ENCODE results near the gene PIAS2.

Gene PIAS2

DNA sequence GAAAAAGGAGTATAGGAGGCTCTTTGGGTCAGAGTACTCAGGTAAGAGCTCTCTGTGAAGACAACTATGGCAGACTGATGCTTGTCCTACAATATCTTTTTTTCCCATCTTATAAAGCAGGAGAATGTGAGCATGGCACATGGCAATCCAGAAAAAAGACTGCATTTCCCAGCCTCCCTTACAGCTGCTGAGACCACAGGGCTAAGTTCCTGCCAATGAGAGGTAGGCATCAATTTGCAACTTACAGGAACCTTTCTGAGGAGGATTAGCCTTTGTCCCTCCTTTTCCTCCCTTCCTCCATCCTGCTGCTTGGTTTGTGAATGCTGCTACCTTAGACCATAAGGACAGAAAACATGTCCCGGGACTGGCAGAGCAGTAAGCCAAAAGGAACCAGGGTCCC lies 122.7 kb downstream of the PIAS2 start:
- TF ChIP-seq ZBTB7A (IDR thresholded peaks at IDR 0.05; ENCODE audit: low read depth) = no peak
- TF ChIP-seq, protein P1, sequence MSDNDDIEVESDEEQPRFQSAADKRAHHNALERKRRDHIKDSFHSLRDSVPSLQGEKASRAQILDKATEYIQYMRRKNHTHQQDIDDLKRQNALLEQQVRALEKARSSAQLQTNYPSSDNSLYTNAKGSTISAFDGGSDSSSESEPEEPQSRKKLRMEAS (IDR thresholded peaks at IDR 0.05) = no peak

DNA sequence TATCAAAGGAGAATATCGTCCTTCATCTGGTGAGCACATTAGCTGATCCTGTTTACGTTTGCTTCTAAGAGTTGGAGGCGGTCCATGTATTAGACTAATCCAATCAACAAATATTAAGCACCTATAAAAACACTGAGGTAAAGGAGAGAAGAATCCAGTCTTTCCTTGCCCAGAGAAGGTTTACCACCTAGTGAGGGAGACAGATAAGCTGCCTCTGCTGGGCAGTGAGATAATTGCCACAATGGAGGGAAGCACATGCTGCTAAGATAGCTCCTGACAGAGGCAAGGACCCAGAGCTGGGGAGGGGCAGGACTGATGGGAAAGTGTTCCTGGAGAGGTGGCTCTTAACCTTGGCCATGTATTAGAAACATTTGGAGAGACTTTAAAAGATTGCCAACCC lies 123.7 kb downstream of the PIAS2 start:
- TF ChIP-seq TAF1 (IDR thresholded peaks at IDR 0.05; ENCODE audit: low read depth) (no peak), REST (IDR thresholded peaks at IDR 0.05; ENCODE audit: low read depth) (no peak), RAD21 (IDR thresholded peaks at IDR 0.05; ENCODE audit: low read depth) (no peak), EGR1 (IDR thresholded peaks at IDR 0.05) (no peak), CEBPB (IDR thresholded peaks at IDR 0.05) (no peak), ZBTB7A (IDR thresholded peaks at IDR 0.05; ENCODE audit: low read depth) (no peak), CREB1 (IDR thresholded peaks at IDR 0.05; ENCODE audit: low read depth) (no peak)
- TF ChIP-seq, protein P1 (IDR thresholded peaks at IDR 0.05) = no peak
- TF ChIP-seq, protein P2, sequence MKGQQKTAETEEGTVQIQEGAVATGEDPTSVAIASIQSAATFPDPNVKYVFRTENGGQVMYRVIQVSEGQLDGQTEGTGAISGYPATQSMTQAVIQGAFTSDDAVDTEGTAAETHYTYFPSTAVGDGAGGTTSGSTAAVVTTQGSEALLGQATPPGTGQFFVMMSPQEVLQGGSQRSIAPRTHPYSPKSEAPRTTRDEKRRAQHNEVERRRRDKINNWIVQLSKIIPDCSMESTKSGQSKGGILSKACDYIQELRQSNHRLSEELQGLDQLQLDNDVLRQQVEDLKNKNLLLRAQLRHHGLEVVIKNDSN (IDR thresholded peaks at IDR 0.05) = no peak

- no peak for TF ChIP-seq RAD21 (IDR thresholded peaks at IDR 0.05; ENCODE audit: low read depth)
- no peak for TF ChIP-seq FOXM1 (IDR thresholded peaks at IDR 0.05; ENCODE audit: borderline replicate concordance, low read depth)
- TF ChIP-seq CREB1 (IDR thresholded peaks at IDR 0.05; ENCODE audit: low read depth) = no peak
- no peak for TF ChIP-seq YY1 (IDR thresholded peaks at IDR 0.05; ENCODE audit: low read depth)
- no peak for TF ChIP-seq NFIC (IDR thresholded peaks at IDR 0.05)
Observed at GRCh38 chr18:46789088-46789487, 128.2 kb downstream of the PIAS2 start.

DNA sequence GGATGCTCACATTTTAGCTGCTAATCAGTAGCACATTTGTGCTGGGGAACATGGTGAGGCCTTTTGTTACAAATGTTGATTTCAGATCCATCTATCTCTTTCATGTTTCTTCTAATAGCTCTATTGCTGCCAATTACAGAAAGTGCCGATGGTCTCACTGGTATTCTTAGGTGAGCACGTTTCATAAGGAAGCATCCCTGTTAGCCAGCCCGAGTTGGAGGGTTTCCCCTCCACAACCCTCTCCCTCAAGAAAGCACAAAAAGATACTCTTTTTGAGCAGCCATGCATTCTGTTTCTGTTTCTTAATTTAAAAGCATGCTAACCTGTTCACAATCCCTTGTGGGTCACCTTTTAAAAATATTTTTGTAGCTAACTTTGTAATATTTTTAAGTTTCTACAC lies 129.6 kb downstream of the PIAS2 start:
- TF ChIP-seq EGR1 (IDR thresholded peaks at IDR 0.05) = no peak
- TF ChIP-seq TCF12 (IDR thresholded peaks at IDR 0.05; ENCODE audit: low read depth) = no peak
- TF ChIP-seq FOXM1 (IDR thresholded peaks at IDR 0.05; ENCODE audit: borderline replicate concordance, low read depth) = no peak
- no peak for TF ChIP-seq REST (IDR thresholded peaks at IDR 0.05; ENCODE audit: low read depth)
- no peak for TF ChIP-seq RAD21 (IDR thresholded peaks at IDR 0.05; ENCODE audit: low read depth)
- TF ChIP-seq TEAD4 (IDR thresholded peaks at IDR 0.05) = no peak
- TF ChIP-seq, protein P1 (IDR thresholded peaks at IDR 0.05) = no peak

DNA sequence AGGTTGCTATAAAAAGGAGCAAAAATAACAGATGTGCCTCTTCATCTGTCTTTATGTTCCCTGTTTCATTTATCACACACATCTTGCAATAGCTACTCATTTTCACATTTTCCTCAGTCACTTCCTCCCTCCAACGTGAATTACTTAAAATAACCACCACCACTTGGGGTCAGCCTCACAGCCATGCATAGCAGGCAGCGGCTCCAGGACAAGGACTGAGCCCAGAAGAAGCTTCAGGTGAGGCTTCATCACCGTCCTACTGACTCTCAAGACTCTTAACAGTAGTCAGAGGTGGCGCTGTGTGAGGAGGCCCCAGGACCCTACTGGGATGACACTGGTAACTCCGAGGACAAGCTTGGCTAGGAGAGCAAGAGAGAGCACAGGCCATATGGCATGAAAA lies 144.9 kb downstream of the PIAS2 start:
- TF ChIP-seq, protein P1 (IDR thresholded peaks at IDR 0.05) = no peak
- TF ChIP-seq TEAD4 (IDR thresholded peaks at IDR 0.05) = no peak
- no peak for TF ChIP-seq REST (IDR thresholded peaks at IDR 0.05; ENCODE audit: low read depth)
- TF ChIP-seq NFIC (IDR thresholded peaks at IDR 0.05) = no peak
- TF ChIP-seq YY1 (IDR thresholded peaks at IDR 0.05; ENCODE audit: low read depth) = no peak
- TF ChIP-seq EP300 (IDR thresholded peaks at IDR 0.05; ENCODE audit: borderline replicate concordance) = no peak
- no peak for TF ChIP-seq TCF12 (IDR thresholded peaks at IDR 0.05; ENCODE audit: low read depth)
- no peak for TF ChIP-seq EGR1 (IDR thresholded peaks at IDR 0.05)

GRCh38 chr18:46771141-46771540 lies 146.2 kb downstream of the PIAS2 start:
- TF ChIP-seq YY1 (IDR thresholded peaks at IDR 0.05; ENCODE audit: low read depth) = no peak
- no peak for TF ChIP-seq NFIC (IDR thresholded peaks at IDR 0.05)
- TF ChIP-seq REST (IDR thresholded peaks at IDR 0.05; ENCODE audit: low read depth) = no peak
- no peak for TF ChIP-seq ZBTB7A (IDR thresholded peaks at IDR 0.05; ENCODE audit: low read depth)
- no peak for TF ChIP-seq EP300 (IDR thresholded peaks at IDR 0.05; ENCODE audit: borderline replicate concordance)
- TF ChIP-seq FOXM1 (IDR thresholded peaks at IDR 0.05; ENCODE audit: borderline replicate concordance, low read depth) = no peak
- no peak for TF ChIP-seq TEAD4 (IDR thresholded peaks at IDR 0.05)
- TF ChIP-seq, protein P1 (IDR thresholded peaks at IDR 0.05) = no peak
- TF ChIP-seq TCF12 (IDR thresholded peaks at IDR 0.05; ENCODE audit: low read depth) = no peak
- no peak for TF ChIP-seq CEBPB (IDR thresholded peaks at IDR 0.05)
- TF ChIP-seq EGR1 (IDR thresholded peaks at IDR 0.05) = no peak
- TF ChIP-seq TAF1 (IDR thresholded peaks at IDR 0.05; ENCODE audit: low read depth) = no peak
- no peak for TF ChIP-seq RAD21 (IDR thresholded peaks at IDR 0.05; ENCODE audit: low read depth)

All from Ishikawa (cell line).